GM12872 (cell line): ENCODE results near the gene REELD1.

ENCODE experiments used
- TF ChIP-seq, protein P1 (sequence below): IDR thresholded peaks from 3 replicates; pipeline ENCODE4 v1.5.1; 2011; ENCODE audit warnings: low read depth, mild to moderate bottlenecking, low read length, moderate library complexity; ENCODE audit not compliant: insufficient read depth

Gene REELD1

DNA sequence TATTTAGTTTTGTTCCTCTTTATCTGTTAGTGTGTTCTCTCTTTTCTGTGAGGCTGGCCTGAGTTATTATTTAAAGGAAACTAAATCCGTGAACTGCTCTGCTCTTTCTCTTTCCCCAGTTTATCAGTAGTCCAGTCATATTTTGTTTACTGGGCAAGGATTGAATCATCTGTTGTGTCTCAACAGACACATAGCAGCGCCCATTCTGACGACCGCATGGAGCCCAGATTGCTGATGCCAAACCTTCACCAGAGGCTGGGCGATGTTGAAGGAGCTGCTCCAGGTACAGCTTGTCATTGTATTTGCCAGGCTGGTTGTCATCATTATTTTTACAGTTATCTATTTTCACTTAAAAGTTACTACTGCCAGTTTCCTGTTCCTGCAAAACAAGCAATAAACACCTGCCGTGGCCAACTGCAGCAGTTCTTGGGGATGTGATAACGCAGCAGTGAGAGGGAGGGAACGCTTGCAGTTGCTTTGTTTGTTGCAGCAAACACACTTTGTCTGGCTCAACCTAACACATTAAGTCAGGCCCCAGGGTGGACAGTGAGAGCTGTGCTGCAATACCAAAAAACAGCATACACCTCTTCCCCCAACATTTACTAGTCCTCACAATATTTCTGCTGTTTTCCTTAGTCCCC is 10.1 kb downstream of the REELD1 start:
- TF ChIP-seq, protein P1, sequence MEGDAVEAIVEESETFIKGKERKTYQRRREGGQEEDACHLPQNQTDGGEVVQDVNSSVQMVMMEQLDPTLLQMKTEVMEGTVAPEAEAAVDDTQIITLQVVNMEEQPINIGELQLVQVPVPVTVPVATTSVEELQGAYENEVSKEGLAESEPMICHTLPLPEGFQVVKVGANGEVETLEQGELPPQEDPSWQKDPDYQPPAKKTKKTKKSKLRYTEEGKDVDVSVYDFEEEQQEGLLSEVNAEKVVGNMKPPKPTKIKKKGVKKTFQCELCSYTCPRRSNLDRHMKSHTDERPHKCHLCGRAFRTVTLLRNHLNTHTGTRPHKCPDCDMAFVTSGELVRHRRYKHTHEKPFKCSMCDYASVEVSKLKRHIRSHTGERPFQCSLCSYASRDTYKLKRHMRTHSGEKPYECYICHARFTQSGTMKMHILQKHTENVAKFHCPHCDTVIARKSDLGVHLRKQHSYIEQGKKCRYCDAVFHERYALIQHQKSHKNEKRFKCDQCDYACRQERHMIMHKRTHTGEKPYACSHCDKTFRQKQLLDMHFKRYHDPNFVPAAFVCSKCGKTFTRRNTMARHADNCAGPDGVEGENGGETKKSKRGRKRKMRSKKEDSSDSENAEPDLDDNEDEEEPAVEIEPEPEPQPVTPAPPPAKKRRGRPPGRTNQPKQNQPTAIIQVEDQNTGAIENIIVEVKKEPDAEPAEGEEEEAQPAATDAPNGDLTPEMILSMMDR, result no peak

DNA sequence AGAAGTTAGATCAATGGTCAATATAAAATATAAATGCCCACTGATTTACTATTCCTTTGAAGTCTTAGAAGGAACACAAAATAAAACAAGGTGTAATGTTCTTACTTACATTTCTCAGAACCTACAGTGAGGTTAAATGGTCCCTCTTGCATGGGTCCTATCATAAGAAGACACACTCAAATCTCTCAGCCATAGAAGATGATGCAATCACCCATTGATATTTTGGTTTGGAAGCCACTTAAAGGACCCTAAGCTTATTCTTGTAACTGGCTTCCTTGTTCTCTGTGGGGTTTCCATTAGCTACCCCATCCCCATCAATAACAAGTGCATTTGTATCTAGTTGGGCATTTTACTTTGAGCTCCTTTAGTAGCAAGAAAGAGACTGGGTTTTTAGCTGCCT is 15.1 kb downstream of the REELD1 start:
- TF ChIP-seq, protein P1, result no peak

DNA sequence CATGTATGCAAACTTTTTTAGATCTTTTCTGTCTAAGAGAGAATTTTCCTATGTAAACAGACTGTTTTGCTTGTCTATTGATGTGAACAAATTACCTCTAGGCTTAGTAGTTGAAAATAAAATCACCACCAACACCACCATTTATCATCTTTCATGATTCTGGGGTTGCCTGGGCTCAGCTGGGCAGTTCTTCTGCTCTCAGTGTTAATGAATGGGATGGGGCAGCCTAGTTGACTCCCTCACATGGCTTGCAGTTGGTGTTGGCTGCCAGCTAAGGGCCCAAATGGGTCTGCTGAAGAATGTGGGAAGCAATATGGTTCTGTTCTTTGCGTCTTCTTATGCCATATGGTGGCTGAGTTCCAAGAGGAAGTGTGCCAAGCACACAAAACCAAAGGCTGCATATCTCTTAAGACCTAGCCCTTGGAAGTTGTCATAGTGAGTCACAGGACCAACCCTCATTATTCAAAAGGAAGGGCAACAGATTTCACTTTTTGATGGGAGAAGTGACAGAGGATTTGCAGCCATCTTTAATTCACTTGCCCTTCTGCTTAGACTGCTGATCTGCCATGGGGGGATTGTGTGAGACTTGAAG is 17.9 kb downstream of the REELD1 start:
- TF ChIP-seq, protein P1, result no peak

DNA sequence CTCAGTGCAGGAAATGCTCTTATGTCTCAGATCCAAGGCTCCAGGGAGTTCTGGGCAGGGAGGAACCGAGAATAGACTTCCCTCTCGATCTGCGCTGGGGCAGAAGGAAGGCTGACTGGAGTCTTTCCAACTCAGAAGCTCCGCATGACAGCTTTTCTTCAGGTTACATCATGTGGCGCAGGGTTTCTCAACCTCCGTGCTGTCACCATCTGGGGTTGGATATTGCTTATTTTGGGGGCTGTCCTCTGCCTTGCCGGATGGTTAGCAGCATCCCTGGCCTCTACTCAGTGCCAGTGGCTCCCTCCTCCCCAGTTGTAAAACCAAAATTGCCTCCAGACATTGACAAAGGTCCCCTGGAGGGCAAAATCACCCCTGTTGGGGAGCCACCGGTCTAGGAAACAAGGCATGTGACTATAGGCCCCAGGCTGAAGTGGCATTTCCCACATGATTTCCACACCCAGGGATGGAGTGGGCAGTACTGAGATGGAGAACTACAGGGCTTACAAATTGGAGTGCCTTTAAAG is 21.4 kb downstream of the REELD1 start:
- TF ChIP-seq, protein P1, result no peak

DNA sequence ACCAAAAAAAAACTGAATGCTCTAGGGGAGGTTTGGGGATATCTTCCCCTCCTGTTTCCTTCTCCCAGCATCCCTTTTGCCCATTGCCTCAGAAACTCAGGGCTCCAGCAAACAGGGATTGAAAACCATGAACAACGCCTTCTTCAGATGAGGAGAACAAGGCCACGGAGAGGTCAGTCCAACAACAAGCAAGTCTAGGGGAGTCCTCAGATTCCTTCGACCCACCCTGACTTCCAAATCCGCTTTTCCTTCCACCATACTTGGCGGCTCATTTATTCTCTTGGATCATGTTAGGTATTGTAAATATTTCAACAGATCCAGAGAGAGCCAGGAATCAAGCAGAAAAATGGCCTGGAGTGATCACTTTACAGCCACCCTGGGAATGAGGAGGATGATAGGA is 21.9 kb downstream of the REELD1 start:
- TF ChIP-seq, protein P1, result no peak

GRCh38 chr4:146237092-146237491 is 22.8 kb downstream of the REELD1 start:
- TF ChIP-seq, protein P1, result no peak

- TF ChIP-seq, protein P1, result no peak
Measured at GRCh38 chr4:146238107-146238506, 23.8 kb downstream of the REELD1 start.
